Skin of body (tissue), 3 donors: Measurements from ENCODE around the gene ZNF605. TPM values are rescaled to one million over a fixed set of nuclear protein-coding genes. Genes with fewer than 3 reads are reported as not detected.
"Not testable (repeated sequence)": the region's sequence is repeated elsewhere in the genome, so short reads cannot be mapped to it uniquely, and the experiment has no call there.

Experiments
- DNase-seq: peaks from one replicate; lab custom pipeline; 2025; lab: John Stamatoyannopoulos, UW
- small RNA-seq: library from RNA; depleted of rRNA; stranded (forward); fragments of <200 nt; gene quantifications from one replicate; pipeline ENCODE3, GENCODE V24; 2014; ENCODE audit warnings: low replicate concordance
- total RNA-seq: library from RNA; depleted of rRNA; stranded (reverse); fragments of >200 nt; gene quantifications from one replicate; pipeline ENCODE4 v1.2.3, GENCODE V29; 2014

The ZNF605 gene
- total RNA-seq, 1 donor from 2014 or later, result 14.7 TPM

GRCh38 chr12:132908145-132909029 lies 47.7 kb downstream of the ZNF605 start:
- DNase-seq, result peak; percentile 98

DNA sequence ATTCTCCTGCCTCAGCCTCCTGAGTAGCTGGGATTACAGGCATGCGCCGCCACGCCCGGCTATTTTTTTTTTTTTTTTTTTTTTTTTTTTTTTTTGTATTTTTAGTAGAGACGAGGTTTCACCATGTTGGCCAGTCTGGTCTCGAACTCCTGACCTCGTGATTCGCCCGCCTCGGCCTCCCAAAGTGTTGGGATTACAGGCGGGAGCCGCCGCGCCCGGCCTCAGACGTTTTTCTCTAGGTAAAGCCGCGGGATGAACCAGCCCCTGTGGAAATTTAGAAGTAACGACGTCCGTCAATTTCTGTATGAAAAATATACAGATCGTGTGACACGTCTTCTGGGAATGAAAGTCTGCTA lies 48.3 kb downstream of the ZNF605 start:
- peak; percentile 49 for DNase-seq

- DNase-seq, result no peak
Observed at GRCh38 chr12:132907216-132907615, 48.9 kb downstream of the ZNF605 start.

- peak; percentile 26 for DNase-seq
Observed at GRCh38 chr12:132904718-132905328, 51.3 kb downstream of the ZNF605 start.

DNA sequence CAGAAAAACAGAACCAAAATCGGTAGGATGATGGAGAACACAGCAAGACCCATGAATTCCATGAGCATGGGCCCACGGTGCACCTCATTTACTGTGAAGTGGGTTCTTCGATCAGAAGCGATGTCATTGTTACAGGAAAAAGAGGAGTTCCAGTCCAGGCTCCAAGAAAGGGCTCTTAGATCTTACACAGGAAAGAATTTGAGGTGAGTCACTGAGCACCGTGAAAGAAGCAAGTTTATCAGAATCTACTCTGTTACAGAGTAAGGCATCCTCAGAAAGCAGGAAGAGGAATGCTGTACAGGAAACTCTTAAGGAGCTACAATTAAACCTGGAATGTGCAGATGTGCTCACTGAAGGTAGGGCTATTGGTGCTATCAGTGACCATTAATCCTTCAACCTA lies 57.1 kb downstream of the ZNF605 start:
- no peak for DNase-seq

- no peak for DNase-seq
Observed at GRCh38 chr12:132888852-132889251, 67.3 kb downstream of the ZNF605 start.

DNA sequence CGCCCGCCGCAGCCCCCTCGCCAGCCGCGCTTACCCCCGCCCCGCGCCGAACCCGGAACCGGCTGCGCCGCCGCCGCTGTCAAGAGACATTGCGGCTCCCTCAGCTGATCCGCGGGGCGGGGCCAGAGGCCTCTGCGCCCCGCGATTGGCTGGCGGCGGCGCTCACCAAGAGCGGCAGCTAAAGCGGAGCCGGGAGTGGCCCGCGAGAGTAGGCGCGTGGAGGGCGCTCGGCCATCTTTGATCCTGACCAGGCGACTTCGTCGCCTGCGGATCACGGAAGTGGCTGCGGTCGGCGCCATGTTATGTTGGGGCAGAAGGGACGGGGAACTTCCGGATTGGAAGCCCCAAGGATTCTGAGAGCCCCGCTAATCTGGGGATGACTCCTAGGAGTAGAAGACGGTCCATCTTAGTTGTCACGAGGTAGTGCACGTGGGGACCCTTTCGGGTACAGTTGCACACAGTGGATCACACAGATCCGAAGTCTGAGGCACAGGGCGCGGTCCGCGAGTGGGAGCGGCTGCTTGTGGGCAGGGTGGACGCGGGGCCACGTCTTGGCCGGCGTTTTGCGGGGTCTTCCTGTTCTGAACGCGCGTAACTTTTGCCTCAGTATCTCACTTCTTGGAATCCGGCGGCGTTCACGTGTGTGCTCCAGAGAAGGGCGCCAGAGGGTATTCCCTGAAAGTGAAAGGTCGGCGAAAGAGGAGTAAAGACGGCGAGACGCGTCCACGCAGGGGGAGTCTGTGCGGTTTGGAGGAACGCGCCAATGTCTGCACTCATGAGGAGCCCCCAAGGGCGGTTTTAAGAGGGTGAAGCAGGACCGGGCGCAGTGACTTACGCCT lies 68.4 kb downstream of the ZNF605 start, which contains the start of gene CHFR:
Gene CHFR, minus strand, starts transcription at position 93 of the 839 bp plus-strand sequence. CDS start 277 bp downstream, outside the sequence.
- DNase-seq, result peak; percentile 96

DNA sequence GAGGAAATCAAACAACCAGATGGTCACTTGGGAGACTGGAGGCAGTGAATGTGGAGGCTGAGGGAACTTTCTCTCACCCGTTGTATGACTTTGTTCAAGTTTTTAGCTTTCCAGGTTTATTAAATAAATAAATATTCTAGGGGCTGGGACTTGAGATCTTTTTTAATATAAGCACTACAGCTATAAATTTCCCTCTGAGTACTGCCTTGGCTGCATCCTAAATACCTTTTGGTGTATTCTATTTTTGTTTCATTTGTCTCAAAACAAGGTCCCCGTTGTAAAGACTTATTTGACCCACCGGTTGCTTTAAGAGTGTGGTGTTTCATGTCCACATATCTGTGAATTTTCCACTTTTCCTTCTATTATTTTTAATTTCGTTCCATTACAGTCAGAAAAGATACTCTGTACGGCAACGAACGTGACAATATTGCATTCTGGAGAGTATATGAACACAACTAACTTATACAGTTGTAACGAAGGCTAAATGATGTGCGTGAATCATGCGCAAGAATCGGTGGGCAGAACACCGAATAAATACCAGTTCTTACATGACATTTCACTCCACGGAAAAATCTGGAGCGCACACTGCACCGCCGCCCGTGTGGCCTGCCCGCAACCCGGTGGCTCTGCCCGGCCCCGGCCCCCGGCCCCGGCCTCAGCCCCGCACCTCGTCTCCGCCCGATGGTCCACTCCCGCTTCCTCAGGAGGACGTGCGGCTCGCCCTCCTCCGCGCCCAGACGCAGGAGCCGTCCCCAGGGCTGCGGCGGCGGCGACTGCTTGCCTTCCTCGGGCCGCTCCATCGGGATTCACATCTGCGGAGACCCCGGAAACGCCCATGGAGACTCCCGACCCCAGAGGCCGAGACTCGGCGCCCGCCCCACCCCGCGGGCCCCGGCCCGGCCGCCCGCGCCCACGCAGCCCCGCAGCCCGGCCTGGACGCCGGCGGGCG lies 69.3 kb downstream of the ZNF605 start:
- no peak for DNase-seq

- DNase-seq, result no peak
Observed at GRCh38 chr12:132881818-132882217, 74.3 kb downstream of the ZNF605 start.

DNA sequence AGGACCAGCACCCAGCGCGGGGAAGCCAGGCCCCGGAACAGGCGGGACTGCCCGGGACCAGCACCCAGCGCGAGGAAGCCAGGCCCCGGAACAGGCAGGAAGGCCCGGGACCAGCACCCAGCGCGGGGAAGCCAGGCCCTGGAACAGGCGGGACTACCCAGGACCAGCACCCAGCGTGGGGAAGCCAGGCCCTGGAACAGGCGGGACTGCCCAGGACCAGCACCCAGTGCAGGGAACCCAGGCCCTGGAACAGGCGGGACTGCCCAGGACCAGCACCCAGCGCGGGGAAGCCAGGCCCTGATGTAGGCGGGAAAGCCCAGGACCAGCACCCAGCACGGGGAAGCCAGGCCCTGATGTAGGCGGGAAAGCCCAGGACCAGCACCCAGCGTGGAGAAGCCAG lies 81.5 kb downstream of the ZNF605 start:
- not testable (repeated sequence) for DNase-seq

- DNase-seq, result no peak
Observed at GRCh38 chr12:132874175-132874574, 81.9 kb downstream of the ZNF605 start.

DNA sequence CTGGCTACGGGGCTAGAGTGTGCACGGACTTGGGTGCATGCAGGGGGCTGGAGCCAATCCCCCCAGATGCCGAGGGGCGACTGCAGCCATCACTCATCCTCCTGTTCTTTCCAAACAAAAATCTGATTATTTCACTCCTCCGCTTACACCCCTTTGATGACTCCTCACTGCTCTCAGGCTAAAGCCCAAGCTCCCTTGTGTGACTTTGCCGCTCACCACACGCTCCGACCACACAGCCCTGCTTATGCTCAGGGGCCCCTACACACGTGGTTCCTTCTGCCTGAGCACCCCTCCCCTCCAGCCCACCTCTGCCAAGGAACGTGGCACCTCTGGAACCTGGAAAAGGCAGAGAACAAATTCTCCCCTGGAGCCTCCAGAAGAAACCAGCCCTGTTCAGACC lies 82.4 kb downstream of the ZNF605 start:
- DNase-seq, result no peak

DNA sequence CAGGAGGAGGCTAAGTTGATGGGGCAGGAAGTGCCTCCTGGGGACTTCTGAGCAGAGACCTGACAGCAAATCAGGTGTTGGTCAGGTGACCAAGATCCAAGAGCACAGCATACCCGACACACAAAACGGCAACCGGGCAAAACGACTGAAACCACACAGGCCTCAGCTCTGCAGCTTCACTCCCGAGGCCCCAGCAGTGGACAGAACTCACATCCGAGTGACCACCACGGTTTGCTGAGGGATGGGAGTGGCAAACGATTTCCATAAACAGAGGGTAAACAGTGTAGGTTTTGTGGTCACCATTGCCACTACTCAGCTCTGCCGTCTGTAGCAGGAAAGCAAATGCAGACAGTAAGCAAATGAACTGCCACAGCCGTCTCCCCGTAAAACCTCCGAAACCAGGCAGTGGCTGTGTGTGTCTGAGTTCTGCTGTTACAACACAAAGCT lies 83.1 kb downstream of the ZNF605 start:
- DNase-seq, result no peak

GRCh38 chr12:132872073-132872855 lies 83.8 kb downstream of the ZNF605 start:
- DNase-seq, result no peak

GRCh38 chr12:132869551-132869950 lies 86.6 kb downstream of the ZNF605 start:
- no peak for DNase-seq

Small RNAs within 50 kb of the gene (small RNA-seq; reads per million reads assigned to genes)
- gene RNU4ATAC12P, result not detected

Other genes with a start within 250 kb of the ZNF605 start
- 16.3 TPM for gene PGAM5, start 245.5 kb downstream of the ZNF605 start, total RNA-seq
- gene ANKLE2, start 194.5 kb downstream of the ZNF605 start, total RNA-seq, result 54.3 TPM
- 54.5 TPM for gene GOLGA3, start 127.4 kb downstream of the ZNF605 start, total RNA-seq
- 20.2 TPM for gene CHFR, start 68.7 kb downstream of the ZNF605 start, total RNA-seq
- 13.5 TPM for gene ZNF26, start 30.1 kb upstream of the ZNF605 start, total RNA-seq
- 40.8 TPM for gene ZNF84, start 81.2 kb upstream of the ZNF605 start, total RNA-seq
- gene ZNF140, start 124.6 kb upstream of the ZNF605 start, total RNA-seq, result 39.3 TPM
- 2.8 TPM for gene ZNF891, start 174.0 kb upstream of the ZNF605 start, total RNA-seq
- 10.5 TPM for gene ZNF10, start 174.3 kb upstream of the ZNF605 start, total RNA-seq
- gene ZNF268, start 225.2 kb upstream of the ZNF605 start, total RNA-seq, result 21.2 TPM